Measurements from ENCODE around the gene TLK2.
"Not testable (repeated sequence)": the region's sequence is repeated elsewhere in the genome, so short reads cannot be mapped to it uniquely, and the experiment has no call there.

TLK2 gene

DNA sequence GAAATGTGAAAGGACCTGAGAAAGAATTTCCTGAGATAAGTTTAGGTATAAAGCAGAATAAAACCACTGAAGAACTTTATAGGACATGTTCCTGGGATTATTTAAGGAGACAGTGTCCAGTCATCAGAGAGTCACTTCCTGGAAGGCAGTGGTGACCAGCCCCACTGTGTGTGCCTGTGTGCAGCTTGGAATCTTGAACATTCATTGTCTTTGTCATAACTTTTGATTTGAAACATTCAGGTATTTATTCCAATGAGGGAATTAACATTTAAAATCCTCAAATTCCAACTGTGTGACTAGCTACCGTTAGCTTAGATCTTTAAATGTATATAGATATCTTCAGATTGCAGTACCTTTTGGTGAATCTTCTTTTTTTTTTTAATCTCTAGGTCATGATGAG is 87.2 kb downstream of the TLK2 start:
- DNase-seq: no peak

- DNase-seq: no peak
Observed at GRCh38 chr17:62566996-62567578, 88.5 kb downstream of the TLK2 start.

- DNase-seq: no peak
Observed at GRCh38 chr17:62572488-62572887, 93.9 kb downstream of the TLK2 start.

DNA sequence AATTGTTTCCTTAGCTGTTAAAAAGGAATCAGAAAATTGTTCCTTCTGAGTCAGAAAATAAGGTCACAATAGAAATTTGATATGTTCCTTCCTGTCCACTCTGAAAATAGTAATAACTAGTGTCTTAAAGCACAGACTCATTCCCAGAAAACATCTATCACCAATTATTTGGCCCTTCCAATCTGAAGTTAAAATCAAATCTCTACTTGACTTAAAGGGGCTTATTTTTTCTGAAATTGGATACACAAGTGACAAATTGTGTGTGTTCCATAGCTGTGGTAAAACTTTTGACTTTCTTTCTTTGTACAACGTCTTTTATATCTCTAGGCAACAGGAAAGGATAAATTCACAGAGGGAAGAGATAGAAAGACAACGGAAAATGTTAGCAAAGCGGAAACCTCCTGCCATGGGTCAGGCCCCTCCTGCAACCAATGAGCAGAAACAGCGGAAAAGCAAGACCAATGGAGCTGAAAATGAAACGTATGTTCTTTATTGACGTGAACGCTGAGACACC is 94.3 kb downstream of the TLK2 start:
- no peak for DNase-seq

DNA sequence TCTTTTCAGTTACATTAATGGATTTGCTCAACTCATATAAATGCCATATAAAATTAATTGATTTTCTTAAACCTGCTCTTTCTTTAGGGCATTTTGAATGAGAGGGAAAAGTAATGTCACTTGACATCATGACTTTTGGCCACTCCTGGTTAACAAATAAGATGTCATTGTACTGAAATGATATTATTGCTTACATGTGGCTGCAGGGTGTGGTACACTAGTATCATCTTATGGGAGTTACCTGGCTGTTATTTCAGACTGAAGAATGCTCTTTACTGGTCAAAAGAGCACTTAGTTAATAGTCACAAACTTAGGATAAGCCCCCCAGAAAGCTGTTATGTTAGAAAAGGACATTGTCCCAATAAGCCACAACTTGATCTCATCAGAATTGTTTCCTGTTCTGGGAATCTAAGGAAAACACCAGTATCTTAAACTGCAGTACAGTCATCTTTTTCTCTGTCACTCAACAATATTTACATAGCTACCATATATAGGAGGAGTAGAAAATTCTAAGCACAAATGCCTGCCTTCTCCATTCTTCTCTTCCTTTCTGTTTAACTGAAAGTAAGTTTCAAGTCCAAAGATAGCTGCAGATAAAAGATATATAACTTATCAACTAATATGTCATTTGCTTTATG is 95.0 kb downstream of the TLK2 start:
- no peak for DNase-seq

GRCh38 chr17:62576382-62576781 is 97.8 kb downstream of the TLK2 start:
- DNase-seq: no peak

DNA sequence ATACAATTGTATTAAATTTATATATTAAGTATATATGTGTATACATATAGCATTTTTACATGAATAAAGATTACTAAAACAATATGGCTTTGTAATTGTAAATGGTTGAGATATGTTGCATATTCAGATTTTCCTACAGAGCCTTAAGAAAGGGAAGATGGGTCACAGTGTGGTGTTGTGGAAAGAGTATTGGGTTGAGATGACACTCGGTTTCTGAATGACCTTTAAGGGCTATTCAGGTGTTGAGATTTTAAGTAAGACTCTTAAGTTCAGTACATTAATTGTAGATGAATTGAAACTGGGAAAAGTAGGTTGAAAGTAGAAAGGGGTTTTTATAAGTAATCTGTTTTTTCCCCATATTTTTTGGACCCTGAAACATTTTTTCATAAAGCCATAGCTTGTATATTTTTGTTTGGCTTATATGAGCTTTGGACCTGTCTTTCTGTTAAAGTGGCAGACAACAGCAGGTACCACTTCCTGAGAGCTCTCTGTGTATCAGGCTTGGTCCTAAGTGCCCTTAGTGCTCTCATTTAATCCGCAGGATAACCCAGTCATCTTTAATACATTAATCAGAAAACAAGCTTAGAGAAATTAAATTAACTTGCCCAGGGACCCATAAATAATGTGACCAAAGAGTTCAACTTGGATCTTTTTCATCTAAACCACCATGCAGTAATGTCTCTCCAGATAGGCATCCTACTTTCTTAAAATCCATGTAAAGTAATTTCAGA is 100.3 kb downstream of the TLK2 start:
- DNase-seq: no peak

DNA sequence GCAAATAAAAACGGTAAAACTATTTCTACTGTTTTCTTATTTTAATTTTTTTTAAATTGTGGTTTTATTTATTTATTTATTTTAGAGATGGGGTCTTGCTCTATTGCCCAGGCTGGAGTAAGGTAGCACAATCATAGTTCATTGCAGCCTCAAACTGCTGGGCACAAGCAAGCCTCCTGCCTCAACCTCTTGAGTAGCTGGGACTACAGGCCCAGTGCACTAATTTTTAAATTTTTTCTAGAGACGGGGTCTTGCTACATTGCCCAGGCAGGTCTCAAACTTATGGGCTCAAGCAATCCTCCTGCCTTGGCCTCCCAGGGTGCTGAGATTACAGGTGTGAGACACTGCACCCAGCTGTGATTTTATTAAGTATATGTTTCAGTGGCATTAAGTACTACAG is 102.3 kb downstream of the TLK2 start:
- DNase-seq: no peak

GRCh38 chr17:62581764-62582163 is 103.1 kb downstream of the TLK2 start:
- DNase-seq: no peak

GRCh38 chr17:62587554-62587953 is 108.9 kb downstream of the TLK2 start:
- DNase-seq: no peak

GRCh38 chr17:62588109-62588508 is 109.5 kb downstream of the TLK2 start:
- DNase-seq: no peak

DNA sequence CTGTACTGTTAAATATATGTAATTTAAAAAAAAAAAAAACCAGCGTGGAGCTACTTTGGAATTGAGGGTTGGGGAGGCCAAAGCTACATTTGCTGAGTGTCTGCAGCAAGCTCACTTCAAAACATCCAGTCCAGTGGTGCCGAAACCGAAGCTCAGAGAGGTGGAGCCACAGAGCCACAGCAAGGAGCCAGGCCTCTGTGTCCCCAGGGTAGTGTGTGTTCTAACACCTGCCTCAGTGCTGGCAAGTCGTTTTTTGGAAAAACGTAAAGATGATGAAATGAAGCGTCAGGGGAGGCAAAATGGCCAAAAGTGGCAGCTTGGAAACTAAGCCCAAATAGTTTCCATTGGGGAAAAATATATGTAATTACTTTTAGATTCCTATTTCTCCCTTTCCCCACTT is 112.7 kb downstream of the TLK2 start:
- no peak for DNase-seq

DNA sequence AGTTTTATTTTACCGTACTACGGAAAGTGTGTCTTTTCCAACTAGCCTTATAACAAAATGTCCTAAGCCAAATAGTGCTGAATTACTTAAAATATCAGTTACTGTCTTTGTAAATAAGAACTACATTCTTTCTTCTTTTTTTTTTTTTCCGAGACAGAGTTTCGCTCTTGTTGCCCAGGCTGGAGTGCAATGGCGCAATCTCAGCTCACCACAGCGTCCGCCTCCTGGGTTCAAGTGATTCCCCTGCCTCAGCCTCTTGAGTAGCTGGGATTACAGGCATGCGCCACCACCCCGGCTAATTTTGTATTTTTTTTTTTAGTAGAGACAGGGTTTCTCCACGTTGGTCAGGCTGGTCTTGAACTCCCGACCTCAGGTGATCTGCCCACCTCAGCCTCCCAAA is 113.2 kb downstream of the TLK2 start:
- DNase-seq: not testable (repeated sequence)

DNA sequence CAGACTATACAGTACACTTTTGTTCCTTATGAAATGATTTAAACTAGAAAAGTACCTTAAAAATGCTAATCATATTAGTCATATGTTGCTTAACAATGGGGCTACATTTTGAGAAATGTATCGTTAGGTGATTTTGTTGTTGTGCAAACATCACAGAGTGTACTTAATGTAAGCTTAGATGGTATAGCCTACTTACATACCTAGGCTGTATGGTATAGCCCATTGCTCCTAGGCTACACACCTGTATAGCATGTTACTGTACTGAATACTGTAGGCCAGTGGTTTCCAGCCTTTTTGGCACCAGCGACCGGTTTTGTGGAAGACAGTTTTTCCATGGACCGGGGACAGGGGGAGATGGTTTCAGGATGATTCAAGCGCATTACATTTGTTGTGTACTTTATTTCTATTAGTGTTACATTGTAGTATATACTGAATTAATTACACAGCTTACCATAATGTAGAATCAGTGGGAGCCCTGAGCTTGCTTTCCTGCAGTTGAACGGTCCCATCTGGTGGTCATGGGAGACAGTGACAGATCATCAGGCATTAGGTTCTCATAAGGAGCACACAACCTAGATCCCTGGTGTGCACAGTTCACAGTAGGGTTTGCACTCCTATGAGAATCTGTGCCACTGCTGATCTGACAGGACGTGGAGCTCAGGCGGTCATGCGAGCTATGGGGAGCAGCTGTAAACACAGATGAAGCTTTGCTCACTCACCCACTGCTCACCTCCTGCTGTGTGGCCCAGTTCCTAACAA is 113.9 kb downstream of the TLK2 start:
- no peak for DNase-seq

DNA sequence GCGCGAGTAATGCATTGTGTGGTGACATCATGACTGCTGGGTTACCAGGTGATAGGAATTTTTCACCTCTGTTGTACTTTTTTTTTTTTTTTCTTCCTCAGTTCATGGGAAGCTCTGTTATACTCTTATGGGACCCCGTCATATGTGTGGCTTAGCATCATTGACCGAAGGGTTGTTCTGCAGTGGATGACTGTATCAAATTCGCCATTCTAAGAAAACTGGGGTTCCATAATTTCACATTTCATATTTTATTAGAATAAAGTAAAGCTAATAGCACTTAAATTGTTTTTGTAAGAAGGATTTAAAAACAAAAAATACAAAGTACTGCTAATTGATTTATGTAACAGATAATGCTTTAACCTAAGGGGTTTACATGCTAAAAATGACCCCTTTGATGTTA is 116.9 kb downstream of the TLK2 start:
- DNase-seq: no peak

DNA sequence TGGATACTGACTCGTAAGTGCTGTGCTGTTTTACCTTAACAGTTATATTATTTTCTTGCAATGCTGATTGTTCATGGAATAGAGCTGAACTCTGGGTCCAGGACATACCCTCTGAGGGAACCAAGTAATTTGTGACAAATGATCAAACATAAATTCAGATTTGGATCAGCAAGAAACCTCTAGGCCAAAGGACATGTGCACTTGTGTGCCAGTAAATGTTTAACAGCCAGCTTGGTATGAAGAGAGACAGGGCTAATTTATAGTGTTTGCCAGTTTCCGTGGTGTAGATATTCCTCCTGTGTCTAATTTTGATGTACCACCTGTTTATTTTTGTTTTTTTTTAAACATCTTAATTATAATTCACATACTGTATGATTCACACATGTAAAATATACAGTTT is 118.0 kb downstream of the TLK2 start:
- DNase-seq: no peak

- DNase-seq: no peak
Observed at GRCh38 chr17:62597150-62597549, 118.5 kb downstream of the TLK2 start.

GRCh38 chr17:62597920-62598319 is 119.3 kb downstream of the TLK2 start:
- no peak for DNase-seq

GRCh38 chr17:62599964-62600657 is 121.5 kb downstream of the TLK2 start:
- no peak for DNase-seq

GRCh38 chr17:62600805-62601204 is 122.2 kb downstream of the TLK2 start:
- no peak for DNase-seq

DNA sequence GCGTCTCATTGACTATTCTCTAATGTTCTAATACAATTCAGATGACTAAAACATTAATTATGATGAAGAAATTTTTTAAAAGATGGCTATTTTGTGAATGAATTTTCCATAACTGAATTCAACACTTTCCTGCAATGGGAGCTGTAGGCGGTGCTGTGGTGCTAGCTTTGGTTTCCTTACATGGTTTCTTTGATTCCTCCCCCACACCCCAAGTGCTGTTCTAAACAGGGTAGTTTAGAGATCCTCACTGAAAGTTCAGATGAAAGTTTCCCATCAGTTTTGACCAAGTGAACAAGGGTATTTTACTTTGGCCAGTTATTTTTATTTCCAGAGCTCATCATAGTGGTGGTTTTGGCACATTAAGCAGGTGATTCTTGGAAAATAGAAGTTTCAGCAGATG is 122.8 kb downstream of the TLK2 start:
- no peak for DNase-seq

GRCh38 chr17:62603783-62604182 is 125.2 kb downstream of the TLK2 start:
- DNase-seq: not testable (repeated sequence)

GRCh38 chr17:62605588-62605987 is 127.0 kb downstream of the TLK2 start:
- DNase-seq: no peak

All from activated effector memory CD4-positive, alpha-beta T cell treated with anti-CD3 and anti-CD28 coated beads, Interleukin-2, amount 50 U/mL, for 16 hours (primary cell).